Erythroblast (primary cell): ENCODE results near the gene CCM2.

Experiments used
- GATA1 ChIP-seq: IDR thresholded peaks from 2 replicates; pipeline ENCODE4 v1.6.1; 2011; ENCODE audit warnings: low read depth, mild to moderate bottlenecking, control low read depth, low read length, moderate library complexity
- POLR2A ChIP-seq: IDR thresholded peaks from 2 replicates; pipeline ENCODE4 v1.6.1; 2011; ENCODE audit warnings: mild to moderate bottlenecking, low read length

GRCh38 chr7:44973610-44974401, 26.2 kb upstream of the CCM2 start:
- TF ChIP-seq POLR2A (no peak), GATA1 (no peak)
